ENCODE results near the gene LDHAL6B. TPM values are rescaled to one million over a fixed set of nuclear protein-coding genes. Genes with fewer than 3 reads are reported as not detected.

Gene LDHAL6B
- total RNA-seq, 2 donors from 2014 or later: not detected

GRCh38 chr15:59178151-59178695 is 28.4 kb upstream of the LDHAL6B start:
- no peak for TF ChIP-seq CTCF (IDR thresholded peaks at IDR 0.05)
- peaks cover 23% of the 10 kb centered on the region for H3K36me3 ChIP-seq
- no peak overlapping the region for H3K4me3 ChIP-seq
- no peaks in the 10 kb centered on the region for H3K27me3 ChIP-seq (replicated peaks; ENCODE audit: insufficient read depth)
- H3K4me1 ChIP-seq (ENCODE audit: control insufficient read depth in 1 of 2, low read depth in 2 of 2): peaks cover 5 to 6% of the 10 kb centered on the region in 2 donors
- peak overlapping the region in 1 of 2 donors; percentile 11 for H3K27ac ChIP-seq
- ATAC-seq (ENCODE audit: insufficient number of reproducible peaks, low FRiP score, low read depth): no peak
- DNase-seq (ENCODE audit: low spot score): no peak
- peaks cover 4% of the 10 kb centered on the region for H3K9me3 ChIP-seq

- Histone ChIP-seq H3K4me3 (no peak overlapping the region), H3K27ac (no peak overlapping the region), H3K4me1 (ENCODE audit: control insufficient read depth in 1 of 2, low read depth in 2 of 2) (peaks cover 5 to 6% of the 10 kb centered on the region in 2 donors), H3K9me3 (peaks cover 4% of the 10 kb centered on the region), H3K36me3 (peaks cover 27% of the 10 kb centered on the region), H3K27me3 (replicated peaks; ENCODE audit: insufficient read depth) (no peaks in the 10 kb centered on the region)
- DNase-seq (ENCODE audit: low spot score) (no peak), ATAC-seq (ENCODE audit: insufficient number of reproducible peaks, low FRiP score, low read depth) (no peak)
- TF ChIP-seq CTCF (IDR thresholded peaks at IDR 0.05): no peak
Measured at GRCh38 chr15:59179717-59180116, 26.9 kb upstream of the LDHAL6B start.

- no peak overlapping the region for H3K27ac ChIP-seq
- ATAC-seq (ENCODE audit: insufficient number of reproducible peaks, low FRiP score, low read depth): no peak
- peaks cover 4% of the 10 kb centered on the region for H3K9me3 ChIP-seq
- no peaks in the 10 kb centered on the region for H3K4me1 ChIP-seq (ENCODE audit: control insufficient read depth in 1 of 2, low read depth in 2 of 2)
- no peak for DNase-seq (ENCODE audit: low spot score)
- no peak for TF ChIP-seq CTCF (IDR thresholded peaks at IDR 0.05)
- no peak overlapping the region for H3K4me3 ChIP-seq
- H3K36me3 ChIP-seq: peaks cover 27% of the 10 kb centered on the region
- H3K27me3 ChIP-seq (replicated peaks; ENCODE audit: insufficient read depth): no peaks in the 10 kb centered on the region
Measured at GRCh38 chr15:59180945-59181600, 25.6 kb upstream of the LDHAL6B start.

GRCh38 chr15:59185725-59186124 is 20.9 kb upstream of the LDHAL6B start:
- DNase-seq (ENCODE audit: low spot score): no peak
- Histone ChIP-seq H3K9me3 (peaks cover 4% of the 10 kb centered on the region), H3K4me3 (no peak overlapping the region), H3K27me3 (replicated peaks; ENCODE audit: insufficient read depth) (no peaks in the 10 kb centered on the region), H3K27ac (no peak overlapping the region), H3K4me1 (ENCODE audit: control insufficient read depth in 1 of 2, low read depth in 2 of 2) (no peaks in the 10 kb centered on the region), H3K36me3 (peaks cover 37% of the 10 kb centered on the region)
- no peak for ATAC-seq (ENCODE audit: insufficient number of reproducible peaks, low FRiP score, low read depth)
- no peak for TF ChIP-seq CTCF (IDR thresholded peaks at IDR 0.05)

- Histone ChIP-seq H3K27ac (no peak overlapping the region), H3K4me3 (no peak overlapping the region), H3K27me3 (replicated peaks; ENCODE audit: insufficient read depth) (no peaks in the 10 kb centered on the region), H3K9me3 (peaks cover 4% of the 10 kb centered on the region), H3K4me1 (ENCODE audit: control insufficient read depth in 1 of 2, low read depth in 2 of 2) (no peaks in the 10 kb centered on the region), H3K36me3 (peaks cover 34% of the 10 kb centered on the region)
- ATAC-seq (ENCODE audit: insufficient number of reproducible peaks, low FRiP score, low read depth): no peak
- DNase-seq (ENCODE audit: low spot score): no peak
- no peak for TF ChIP-seq CTCF (IDR thresholded peaks at IDR 0.05)
Measured at GRCh38 chr15:59186501-59186900, 20.1 kb upstream of the LDHAL6B start.

Measured in thoracic aorta (tissue), 2 donors.